GM19238 (cell line): Measurements from ENCODE around the gene UGT1A5.

ENCODE experiments used
- DNase-seq: peaks from one replicate; pipeline ENCODE4 v3.0.0; 2011; ENCODE audit warnings: low spot score; ENCODE audit not compliant: insufficient read length

Gene UGT1A5

DNA sequence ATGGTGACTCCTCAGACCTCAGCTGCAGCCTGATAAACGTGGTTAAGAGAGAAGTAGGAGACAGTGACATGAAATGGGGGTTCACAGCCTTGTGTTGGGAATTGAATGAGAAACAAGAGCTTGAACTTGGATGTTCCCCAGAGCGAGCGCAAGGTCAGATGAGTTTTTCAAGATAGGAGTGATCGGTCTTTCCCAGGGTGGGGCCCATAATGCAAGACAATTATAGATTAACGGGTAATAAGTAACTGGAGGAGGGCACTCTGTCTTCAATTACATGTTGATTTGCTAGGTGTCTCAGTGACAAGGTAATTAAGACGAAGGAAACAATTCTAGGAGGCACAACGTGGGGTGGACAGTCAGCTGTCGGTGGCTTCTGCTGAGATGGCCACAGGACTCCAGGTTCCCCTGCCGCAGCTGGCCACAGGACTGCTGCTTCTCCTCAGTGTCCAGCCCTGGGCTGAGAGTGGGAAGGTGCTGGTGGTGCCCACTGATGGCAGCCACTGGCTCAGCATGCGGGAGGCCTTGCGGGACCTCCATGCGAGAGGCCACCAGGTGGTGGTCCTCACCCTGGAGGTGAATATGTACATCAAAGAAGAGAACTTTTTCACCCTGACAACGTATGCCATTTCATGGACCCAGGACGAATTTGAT is at the start of gene UGT1A5:
Gene UGT1A5 (plus strand): TSS at position 297 of the 651 bp plus-strand sequence. CDS start 85 bp downstream, at position 382.
- DNase-seq: no peak

DNA sequence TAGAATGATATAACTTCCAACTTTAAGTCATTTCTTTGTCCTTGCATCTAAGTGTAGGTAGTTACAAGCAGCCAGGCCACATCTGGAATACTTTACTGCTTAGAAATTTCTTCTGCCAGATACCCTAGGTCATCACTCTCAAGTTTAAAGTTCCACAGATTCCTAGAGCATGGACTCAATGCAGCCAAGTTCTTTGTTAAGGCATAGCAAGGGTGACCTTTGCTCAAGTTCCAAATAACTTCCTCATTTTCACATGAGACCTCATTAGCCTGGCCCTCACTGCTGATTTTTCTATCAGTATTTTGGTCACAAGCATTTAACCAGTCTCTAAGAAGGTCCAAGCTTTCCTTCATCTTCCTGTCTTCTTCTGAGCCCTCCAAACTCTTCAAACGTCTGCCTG is 48.8 kb upstream of the UGT1A5 start:
- DNase-seq: no peak

DNA sequence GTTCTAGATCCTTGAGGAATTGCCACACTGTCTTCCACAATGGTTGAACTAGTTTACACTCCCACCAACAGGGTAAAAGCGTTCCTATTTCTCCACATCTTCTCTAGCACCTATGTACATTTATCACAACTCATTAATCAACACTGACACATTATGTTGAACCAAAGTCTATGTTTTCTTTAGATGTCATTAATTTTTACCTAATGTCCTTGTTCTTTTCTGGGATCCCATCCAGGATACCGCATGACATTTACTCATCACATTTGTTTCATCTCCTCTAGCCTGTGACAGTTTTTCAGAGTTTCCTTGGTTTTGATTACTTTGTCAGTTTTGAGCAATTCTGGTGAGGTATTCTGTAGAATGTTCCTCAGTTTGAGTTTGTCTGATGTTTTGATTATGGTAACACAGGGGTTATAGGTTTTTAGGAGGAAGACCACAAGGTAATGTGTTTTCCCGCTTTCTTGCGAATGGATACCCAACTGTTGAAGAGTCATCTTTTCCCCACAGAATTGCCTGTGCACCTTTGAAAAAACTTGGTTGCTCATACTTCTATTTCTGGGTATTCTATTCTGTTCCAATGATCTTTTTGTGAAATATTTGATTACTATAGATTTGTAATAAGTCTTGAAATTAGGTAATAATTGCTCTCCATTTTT is 44.0 kb upstream of the UGT1A5 start:
- no peak for DNase-seq

DNA sequence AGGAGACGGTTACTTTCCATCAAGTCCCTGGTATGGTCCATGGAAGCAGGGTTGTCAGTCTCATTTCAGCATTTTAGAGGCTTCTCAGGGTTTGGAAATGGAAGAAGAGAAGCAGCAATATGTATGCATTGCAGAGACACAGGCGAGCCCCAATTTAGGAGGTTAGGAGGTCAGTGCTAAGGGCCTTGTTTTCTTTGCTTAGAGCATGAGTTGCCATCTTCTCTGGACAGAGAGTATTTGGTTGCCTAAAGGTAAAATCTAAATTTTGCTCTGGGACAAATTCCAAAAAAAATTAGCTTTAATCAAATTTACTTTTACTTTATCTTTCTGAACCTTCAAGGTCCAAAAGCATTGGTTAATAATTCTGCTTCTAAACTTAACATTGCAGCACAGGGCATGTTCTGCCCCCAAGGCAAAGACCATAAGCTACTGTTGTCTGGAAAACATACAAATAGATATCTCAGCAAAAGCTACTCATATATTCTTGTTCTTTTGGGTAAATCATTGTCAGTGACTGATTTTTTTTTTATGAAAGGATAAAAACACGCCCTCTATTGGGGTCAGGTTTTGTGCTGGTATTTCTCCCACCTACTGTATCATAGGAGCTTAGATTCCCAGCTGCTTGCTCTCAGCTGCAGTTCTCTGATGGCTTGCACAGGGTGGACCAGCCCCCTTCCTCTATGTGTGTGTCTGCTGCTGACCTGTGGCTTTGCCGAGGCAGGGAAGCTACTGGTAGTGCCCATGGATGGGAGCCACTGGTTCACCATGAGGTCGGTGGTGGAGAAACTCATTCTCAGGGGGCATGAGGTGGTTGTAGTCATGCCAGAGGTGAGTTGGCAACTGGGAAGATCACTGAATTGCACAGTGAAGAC is 41.2 kb upstream of the UGT1A5 start, which contains the start of gene UGT1A9:
Gene UGT1A9 (plus strand): TSS at position 609 of the 872 bp plus-strand sequence. CDS start 37 bp downstream, at position 646.
- DNase-seq: no peak

DNA sequence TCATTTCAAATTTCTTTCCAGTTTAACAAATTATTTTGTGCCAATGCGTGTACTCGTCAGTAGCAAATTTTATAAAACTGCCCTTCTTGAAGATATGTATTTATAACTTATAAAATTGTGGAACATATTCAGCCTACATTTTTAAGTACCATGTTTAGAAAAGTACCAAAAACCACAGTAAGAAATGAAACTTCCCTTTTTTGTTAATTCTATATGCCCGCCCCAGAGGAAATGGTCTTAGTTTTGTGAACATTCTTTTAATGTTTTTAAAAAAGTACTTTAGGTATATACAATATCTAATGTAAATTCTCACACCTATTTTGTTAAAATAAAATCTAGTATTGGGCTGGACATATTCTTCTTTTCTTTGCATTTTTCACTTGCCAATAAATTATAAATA is 39.8 kb upstream of the UGT1A5 start:
- DNase-seq: no peak

DNA sequence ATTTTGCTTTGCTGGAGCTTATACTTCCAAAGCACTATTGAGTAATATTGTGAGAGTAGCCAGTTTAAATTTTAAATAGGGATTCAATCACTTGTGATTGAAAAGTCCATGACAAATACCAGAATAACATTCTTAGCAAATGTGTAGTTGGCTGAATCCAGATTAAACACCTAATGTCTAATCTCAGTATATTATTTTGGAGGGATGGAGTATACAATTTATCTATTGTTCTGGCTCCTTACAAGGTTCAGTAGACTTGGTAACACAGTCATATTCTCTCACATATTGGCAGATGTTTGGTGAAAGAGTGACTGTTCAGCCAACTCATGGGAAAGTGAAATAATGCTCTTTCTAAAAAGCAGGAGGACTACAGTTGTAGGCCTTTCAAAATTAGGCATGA is 38.8 kb upstream of the UGT1A5 start:
- no peak for DNase-seq

DNA sequence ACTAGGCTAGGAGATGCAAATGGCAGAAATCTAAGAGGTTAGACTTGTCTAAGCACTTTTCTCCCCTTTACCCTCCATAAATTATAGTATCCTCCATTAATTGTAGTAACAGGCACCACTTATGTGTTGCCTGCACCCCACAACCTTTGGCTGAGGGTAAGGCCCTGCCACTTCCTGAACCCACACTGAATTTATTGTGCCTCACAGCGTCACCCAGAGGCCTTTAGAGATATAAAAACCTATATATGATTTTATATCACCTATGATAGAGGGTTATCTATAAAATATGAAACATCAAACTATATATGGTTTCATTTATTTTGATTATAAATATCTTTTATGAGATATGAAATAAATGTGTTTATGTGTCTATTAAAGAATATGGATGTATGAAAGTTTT is 38.4 kb upstream of the UGT1A5 start:
- no peak for DNase-seq

DNA sequence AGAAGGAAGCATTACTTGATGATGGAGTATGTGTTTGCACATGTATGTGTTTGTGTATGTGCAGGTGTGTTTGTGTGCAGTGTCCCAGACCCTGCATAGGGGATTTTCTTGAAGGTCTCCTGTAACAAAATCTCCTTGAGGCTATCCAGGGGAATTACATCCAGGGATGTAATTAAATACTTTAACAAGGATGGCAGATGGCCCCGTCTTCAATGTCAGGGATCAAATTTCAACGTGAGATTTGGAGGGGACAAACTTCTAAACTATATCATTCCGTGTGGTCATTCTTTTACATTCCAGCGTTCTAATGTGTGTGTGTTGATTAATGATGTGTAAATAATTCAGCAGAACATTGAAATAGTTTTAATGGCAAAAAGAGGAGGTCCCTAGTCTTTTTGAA is 37.7 kb upstream of the UGT1A5 start:
- no peak for DNase-seq

DNA sequence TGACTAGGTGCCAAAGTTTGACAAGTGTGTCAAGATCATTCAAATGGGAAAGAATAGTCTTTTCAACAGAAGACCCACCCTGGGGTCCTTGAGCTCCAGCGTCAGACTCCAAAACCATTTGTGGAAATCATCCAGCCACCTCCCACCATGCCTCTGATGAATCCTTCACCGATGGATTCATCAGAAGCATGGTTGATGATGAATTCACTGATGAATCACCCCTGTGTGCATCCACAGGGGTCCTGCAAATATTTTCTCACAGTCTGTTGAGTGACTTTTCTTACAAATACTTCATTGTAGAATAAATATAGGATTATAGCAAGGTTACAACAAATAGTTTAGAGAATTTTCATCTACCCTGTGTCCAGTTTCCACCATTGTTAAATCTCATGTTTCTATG is 36.7 kb upstream of the UGT1A5 start:
- DNase-seq: no peak

DNA sequence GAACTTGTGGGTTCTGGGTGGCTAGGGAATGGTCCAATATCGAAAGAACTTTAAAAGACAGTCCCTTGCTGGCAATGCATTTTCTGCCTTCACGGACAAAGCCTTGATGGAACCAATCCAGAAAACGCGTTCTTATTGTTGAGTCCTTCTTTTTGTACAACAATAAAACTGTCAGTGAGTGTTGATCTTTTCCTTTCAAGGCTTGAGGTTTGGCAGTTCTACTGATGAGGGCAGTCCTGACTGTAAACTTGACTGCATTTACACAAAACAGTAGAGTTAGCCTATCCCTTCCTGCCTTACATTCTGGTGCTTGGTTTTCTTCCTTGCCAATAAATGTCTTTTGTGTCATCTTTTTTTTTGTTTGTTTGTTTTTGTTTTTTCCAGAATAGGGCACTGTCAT is 33.5 kb upstream of the UGT1A5 start:
- no peak for DNase-seq

DNA sequence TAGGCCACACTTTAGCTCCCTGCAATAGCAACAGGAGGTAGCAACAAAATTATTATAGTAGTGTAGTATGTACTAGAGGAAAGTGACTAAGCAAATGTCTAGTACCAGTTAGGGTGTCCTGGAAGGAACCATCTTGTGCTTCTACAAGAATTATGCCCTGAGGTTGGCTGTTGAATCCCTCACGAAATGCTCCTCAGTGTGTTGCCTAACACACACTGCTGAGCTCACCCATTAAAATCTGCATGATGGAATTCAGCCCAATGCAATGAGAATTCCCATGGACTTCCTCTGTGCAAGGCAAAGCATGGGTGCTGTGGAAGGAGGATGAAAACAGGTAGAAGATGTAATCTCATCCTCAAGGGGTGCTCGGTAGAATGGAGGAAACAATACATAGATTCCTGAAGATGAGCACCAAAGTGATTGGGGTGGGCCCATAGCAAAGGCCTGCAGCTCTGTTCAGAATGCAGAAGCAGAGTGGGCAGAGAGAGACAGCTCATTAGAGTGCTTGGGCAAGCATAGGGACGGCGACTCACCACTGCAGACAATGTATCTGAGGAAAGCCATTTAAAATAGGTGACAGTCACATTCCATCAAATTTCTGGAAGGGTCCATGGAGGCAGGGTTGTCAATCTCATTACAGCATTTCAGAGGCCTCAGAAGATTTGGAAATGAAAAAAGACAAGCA is 32.2 kb upstream of the UGT1A5 start:
- DNase-seq: no peak

DNA sequence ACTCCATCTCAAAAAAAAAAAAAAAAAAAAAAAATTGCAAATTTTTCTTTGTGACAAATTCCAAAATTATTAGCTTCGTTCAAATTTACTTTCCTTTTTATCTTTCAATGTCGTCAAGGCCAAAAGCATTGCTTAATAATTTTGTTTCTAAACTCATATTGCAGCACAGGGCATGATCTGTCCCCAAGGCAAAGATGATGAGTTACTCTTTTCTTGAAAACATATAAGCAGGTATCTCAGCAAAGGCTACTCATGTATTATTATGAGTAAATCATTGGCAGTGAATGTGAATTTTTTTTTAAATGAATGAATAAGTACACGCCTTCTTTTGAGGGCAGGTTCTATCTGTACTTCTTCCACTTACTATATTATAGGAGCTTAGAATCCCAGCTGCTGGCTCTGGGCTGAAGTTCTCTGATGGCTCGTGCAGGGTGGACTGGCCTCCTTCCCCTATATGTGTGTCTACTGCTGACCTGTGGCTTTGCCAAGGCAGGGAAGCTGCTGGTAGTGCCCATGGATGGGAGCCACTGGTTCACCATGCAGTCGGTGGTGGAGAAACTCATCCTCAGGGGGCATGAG is 31.1 kb upstream of the UGT1A5 start, which contains the start of gene UGT1A7:
Gene UGT1A7 (plus strand): TSS at position 381 of the 579 bp plus-strand sequence. CDS start 37 bp downstream, at position 418.
- DNase-seq: no peak

DNA sequence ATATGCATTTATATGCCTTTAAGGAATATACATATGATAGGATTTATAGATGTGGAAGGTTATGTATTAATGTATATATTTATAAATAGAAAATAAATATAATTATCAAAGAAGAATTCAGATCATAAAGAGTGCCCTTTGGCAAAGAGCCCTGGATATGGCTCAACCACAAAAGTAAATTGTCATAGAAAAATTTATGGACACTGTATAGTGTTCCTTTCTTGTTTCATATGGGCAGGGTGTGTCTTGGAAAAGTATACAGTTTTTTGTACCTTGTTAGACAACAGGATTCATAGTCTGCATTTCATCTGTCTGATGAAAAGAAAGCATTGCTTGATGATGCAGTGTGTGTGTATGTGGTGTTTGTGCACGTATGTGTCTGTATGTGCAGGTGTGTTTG is 28.1 kb upstream of the UGT1A5 start:
- no peak for DNase-seq

DNA sequence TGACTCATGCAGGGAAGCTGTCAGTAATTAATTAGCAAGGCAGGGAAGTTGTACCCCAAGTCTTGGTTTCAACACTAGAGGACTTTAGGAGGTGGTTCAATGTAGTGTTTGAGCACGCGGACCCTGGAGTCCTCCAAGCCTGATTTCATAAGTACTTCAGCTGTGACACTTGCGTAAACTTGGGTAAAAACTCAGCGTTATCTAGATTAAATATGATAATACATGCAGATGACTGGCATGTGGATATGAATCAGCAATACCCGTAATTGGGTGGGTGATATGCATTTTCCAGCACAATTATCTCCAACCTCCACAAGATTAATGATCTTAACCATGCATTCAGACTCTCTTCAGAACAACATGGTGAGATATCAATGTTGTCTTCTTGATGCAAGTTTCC is 25.8 kb upstream of the UGT1A5 start:
- no peak for DNase-seq

DNA sequence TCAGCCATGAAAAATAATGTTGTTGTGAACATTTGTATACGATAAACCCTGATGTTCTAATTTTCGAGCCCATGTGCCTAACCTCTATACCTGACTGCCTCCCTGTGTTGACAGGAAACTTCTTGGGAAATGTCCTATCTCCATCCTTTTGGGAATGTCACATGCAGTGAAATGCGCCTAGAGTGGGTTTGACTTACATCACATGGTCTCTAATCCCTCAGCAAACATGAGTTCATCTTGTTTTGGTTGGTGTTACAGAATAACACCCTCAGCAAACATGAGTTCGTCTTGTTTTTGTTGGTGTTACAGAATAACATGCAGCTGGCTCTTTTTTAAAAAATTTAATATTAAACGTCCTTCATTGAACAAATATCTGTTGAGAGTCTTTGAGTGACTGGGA is 24.4 kb upstream of the UGT1A5 start:
- DNase-seq: no peak

DNA sequence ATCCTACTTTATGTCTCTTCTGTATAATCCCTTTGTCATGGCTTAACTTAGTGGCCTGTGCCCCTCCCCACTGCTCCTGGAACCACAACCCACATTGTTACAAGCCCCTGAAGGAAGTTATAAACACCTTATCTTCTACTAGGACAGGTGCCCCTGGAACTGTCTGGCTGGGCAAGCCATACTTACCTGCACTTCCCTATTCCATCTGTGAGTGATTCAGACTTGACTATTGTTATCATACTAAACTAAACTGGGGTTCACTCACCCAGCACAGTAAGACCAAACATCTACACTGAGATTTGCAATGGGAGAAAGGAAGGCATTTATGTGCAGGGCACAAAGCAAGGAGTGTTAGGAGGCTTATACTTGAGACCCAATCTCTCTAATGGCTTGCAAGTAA is 23.7 kb upstream of the UGT1A5 start:
- no peak for DNase-seq

DNA sequence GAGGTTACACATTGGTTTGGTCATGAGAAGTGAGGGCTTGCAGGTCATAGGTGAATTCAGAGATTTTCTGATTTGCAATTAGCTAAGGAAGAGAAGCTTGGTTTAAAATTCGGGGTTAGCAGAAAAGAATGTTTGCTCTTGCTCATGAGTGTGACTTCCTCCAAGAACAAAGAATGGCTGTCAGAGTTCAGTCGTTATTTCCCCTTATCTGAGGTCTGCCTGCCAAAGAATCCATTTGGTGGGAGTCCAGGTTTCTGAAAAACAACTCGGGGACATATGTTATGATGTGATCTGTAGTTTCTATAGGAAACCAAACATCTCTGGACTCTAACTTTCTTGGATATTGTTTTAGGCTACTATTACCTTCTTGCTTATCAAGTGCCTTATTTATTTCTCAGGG is 23.2 kb upstream of the UGT1A5 start:
- no peak for DNase-seq

DNA sequence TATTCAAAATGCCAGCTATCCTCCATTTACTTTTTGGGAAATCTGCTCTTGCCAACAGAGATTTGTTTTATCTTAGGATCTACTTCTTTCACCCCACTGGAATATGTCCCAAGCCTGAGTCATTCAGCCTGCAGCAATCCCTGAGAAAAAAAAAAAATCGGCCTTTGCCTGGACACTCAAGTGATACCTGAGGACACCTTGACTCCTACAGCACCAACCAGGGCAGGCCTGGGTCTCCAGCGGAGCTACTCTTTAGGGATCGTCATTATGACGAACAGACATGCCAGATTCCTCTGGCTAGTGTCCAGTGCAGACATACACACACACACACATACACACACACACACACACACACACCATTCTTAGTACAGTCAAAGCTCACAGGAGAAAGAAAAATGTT is 22.3 kb upstream of the UGT1A5 start:
- DNase-seq: no peak

DNA sequence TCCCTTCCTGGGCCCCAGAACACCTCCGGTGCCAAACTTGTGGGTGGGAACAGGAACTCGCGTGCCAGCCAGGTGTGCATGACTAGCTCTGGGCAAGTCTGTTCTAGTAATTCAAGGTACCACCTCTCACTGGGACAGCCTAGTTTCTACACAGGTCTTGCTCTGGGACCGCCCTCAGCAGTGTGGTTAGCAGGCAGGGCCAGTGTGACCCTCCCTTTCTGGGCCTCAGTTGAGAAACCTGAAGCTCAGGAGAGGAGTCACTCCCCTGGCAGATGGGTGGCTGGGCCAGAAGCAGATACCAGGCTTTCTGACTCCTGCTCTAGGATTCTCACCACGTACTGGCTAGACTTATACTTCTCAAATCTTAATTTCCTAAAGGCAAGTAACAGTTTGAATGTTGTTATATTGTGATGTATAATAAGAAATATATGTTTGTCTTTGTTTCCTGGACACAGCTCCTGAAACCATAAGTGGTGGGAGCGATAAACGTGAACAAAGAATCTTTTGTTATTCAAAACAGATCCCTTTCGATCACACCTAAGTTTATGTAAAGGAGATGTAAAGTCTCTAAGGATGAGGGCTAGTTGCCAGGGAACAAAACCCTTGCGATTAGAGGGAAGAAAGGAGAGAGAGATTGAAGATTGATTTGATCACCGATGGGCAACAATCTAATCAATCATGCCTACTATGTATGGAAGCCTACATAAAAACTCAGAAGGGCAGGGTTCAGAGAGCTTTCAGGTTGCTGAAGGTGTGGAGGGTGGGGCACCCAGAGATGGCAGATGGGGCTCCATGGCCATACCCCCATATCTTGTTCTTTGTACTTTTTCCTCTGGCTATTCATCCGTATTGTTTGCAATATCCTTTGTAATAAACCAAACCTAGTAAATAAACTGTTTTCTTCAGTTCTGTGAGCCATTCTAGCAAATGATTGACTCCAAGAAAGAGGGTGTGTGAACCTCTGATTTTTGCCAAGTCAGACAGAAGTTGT is 21.0 kb upstream of the UGT1A5 start:
- no peak for DNase-seq

DNA sequence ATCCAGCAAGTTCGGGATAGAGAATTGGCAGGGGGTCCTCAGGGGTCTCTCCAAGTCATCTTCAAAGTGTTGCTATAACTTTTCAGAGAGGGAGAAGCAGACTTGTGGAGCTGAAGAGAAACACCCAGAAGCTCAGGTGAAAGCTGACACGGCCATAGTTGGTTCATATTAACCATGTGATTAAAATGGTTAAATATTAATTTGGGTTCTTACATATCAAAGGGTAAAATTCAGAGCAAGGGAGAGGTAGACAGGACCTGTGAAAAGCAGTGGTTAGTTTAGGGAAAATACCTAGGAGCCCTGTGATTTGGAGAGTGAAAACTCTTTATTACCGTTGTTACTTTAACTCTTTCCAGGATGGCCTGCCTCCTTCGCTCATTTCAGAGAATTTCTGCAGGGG is 20.1 kb upstream of the UGT1A5 start, which contains the start of gene UGT1A6:
Gene UGT1A6 (plus strand): TSS at position 243 of the 400 bp plus-strand sequence. CDS start 115 bp downstream, at position 358.
- DNase-seq: no peak
